Measurements from ENCODE around the gene ATRAID.

ATRAID gene

GRCh38 chr2:27255187-27255586 lies 43.3 kb downstream of the ATRAID start:
- no peak for DNase-seq

GRCh38 chr2:27255660-27256059 lies 43.8 kb downstream of the ATRAID start:
- no peak for DNase-seq

- DNase-seq, result no peak
Measured at GRCh38 chr2:27256855-27257454, 45.1 kb downstream of the ATRAID start.

GRCh38 chr2:27258051-27258450 lies 46.2 kb downstream of the ATRAID start:
- no peak for DNase-seq

- no peak for DNase-seq
Measured at GRCh38 chr2:27261241-27261925, 49.5 kb downstream of the ATRAID start.

- DNase-seq, result no peak
Measured at GRCh38 chr2:27261926-27262298, 50.1 kb downstream of the ATRAID start.

- DNase-seq, result no peak
Measured at GRCh38 chr2:27262379-27263286, 50.8 kb downstream of the ATRAID start, which contains the start of gene SLC30A3. SLC30A3 (minus strand) TSS chr2:27263047; CDS start chr2:27262906, 141 bp downstream.

GRCh38 chr2:27263287-27264252 lies 51.7 kb downstream of the ATRAID start:
- DNase-seq, result no peak

GRCh38 chr2:27264253-27264752 lies 52.5 kb downstream of the ATRAID start:
- DNase-seq, result no peak

- peak; percentile 15 for DNase-seq
Measured at GRCh38 chr2:27264753-27265535, 53.1 kb downstream of the ATRAID start.

GRCh38 chr2:27265536-27265870 lies 53.7 kb downstream of the ATRAID start:
- no peak for DNase-seq

All from NCI-H524 treated with DMSO at 0.1 percent for 48 hours (cell line).